NCI-H2107 treated with DMSO at 0.1 percent for 48 hours (cell line): ENCODE measurements around the gene ABHD10.
"Not testable (repeated sequence)": the region's sequence is repeated elsewhere in the genome, so short reads cannot be mapped to it uniquely, and the experiment has no call there.

Source experiments
- DNase-seq: peaks from one replicate; lab custom pipeline; 2025; ENCODE audit not compliant: unreplicated experiment; lab: John Stamatoyannopoulos, UW

The ABHD10 gene

GRCh38 chr3:112020674-112021085 lies 41.9 kb downstream of the ABHD10 start:
- no peak for DNase-seq

GRCh38 chr3:112027142-112027541 lies 48.3 kb downstream of the ABHD10 start:
- DNase-seq, result no peak

- no peak for DNase-seq
Measured at GRCh38 chr3:112027826-112028225, 49.0 kb downstream of the ABHD10 start.

GRCh38 chr3:112030901-112031300 lies 52.1 kb downstream of the ABHD10 start:
- no peak for DNase-seq

GRCh38 chr3:112032098-112032731 lies 53.4 kb downstream of the ABHD10 start:
- peak; percentile 80 for DNase-seq

- no peak for DNase-seq
Measured at GRCh38 chr3:112034436-112034835, 55.6 kb downstream of the ABHD10 start, which contains the start of gene TMPRSS7. TMPRSS7 (plus strand) TSS chr3:112034736; CDS start chr3:112034846, 110 bp downstream.

- no peak for DNase-seq
Measured at GRCh38 chr3:112035241-112035640, 56.4 kb downstream of the ABHD10 start.

GRCh38 chr3:112037194-112037593 lies 58.4 kb downstream of the ABHD10 start:
- not testable (repeated sequence) for DNase-seq

- DNase-seq, result no peak
Measured at GRCh38 chr3:112038863-112039262, 60.0 kb downstream of the ABHD10 start.

GRCh38 chr3:112041321-112041720 lies 62.5 kb downstream of the ABHD10 start:
- DNase-seq, result no peak

- peak; percentile 99 for DNase-seq
Measured at GRCh38 chr3:112042842-112043280, 64.0 kb downstream of the ABHD10 start.
